ENCODE data around the gene HARS1. TPM values are rescaled to one million over a fixed set of nuclear protein-coding genes. Genes with fewer than 3 reads are reported as not detected.
"Not testable (repeated sequence)": the region's sequence is repeated elsewhere in the genome, so short reads cannot be mapped to it uniquely, and the experiment has no call there.

The HARS1 gene
- total RNA-seq, 4 donors from 2014 or later = 39.6 to 51.6 (median 43.9) TPM

DNA sequence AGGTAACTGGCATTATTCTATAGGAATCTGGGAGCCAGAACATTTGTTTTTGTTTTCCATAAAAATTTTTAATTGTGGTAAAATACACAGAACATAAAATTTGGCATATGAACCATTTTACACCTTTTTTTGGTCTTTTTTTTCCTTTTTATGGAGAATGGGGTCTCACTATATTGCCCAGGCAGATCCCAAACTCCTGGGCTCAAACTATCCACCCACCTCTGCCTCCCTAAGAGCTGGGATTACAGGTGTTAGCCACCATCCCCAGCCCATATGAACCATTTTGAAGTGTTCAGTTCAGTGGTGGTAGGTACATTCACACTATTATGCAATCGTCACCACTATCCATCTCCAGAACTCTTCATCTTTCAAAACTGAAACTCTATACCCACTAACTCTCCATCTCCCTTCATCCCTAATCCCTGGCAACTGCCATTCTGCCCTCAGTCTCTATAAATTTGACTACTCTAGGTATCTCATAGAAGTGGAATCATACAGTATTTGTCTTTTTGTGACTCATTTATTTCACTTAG, 22.5 kb upstream of the HARS1 start:
- in situ Hi-C loops (cut with MboI; ENCODE audit: low pct_ligation_motif_present in 1 of 4, low pct_unique_long_range_greater_than_20kb in 1 of 4, low sequenced_read_pairs in 3 of 4) (loop anchor here in 2 of 4 donors (5.0 to 25.0 kb wide), 2 partner anchors 346 to 476 kb away; no protein-coding TSS in a partner anchor), intact Hi-C loops (cut with DNase I; ENCODE audit: low total_unique reads) (no loop called here)
- H3K4me3 ChIP-seq = no peak overlapping the region
- H3K36me3 ChIP-seq = no peaks in the 10 kb centered on the region
- no peak for DNase-seq
- no peak overlapping the region for H3K27ac ChIP-seq
- TF ChIP-seq, protein P1, sequence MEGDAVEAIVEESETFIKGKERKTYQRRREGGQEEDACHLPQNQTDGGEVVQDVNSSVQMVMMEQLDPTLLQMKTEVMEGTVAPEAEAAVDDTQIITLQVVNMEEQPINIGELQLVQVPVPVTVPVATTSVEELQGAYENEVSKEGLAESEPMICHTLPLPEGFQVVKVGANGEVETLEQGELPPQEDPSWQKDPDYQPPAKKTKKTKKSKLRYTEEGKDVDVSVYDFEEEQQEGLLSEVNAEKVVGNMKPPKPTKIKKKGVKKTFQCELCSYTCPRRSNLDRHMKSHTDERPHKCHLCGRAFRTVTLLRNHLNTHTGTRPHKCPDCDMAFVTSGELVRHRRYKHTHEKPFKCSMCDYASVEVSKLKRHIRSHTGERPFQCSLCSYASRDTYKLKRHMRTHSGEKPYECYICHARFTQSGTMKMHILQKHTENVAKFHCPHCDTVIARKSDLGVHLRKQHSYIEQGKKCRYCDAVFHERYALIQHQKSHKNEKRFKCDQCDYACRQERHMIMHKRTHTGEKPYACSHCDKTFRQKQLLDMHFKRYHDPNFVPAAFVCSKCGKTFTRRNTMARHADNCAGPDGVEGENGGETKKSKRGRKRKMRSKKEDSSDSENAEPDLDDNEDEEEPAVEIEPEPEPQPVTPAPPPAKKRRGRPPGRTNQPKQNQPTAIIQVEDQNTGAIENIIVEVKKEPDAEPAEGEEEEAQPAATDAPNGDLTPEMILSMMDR (IDR thresholded peaks at IDR 0.05) = no peak
- TF ChIP-seq EP300 (IDR thresholded peaks at IDR 0.05; ENCODE audit: low read depth) (no peak), POLR2AphosphoS5 (IDR thresholded peaks at IDR 0.05) (no peak), POLR2A (IDR thresholded peaks at IDR 0.05) (no peak)
- peaks cover 0 to 25% (median 13%) of the 10 kb centered on the region in 4 donors for H3K4me1 ChIP-seq
- no peaks in the 10 kb centered on the region for H3K27me3 ChIP-seq
- 80 to 96% methylated on average over 1 of the region's 1 CpG for WGBS, 2 donors (ENCODE audit: low coverage in 1 of 2)
- H3K9me3 ChIP-seq = no peaks in the 10 kb centered on the region

- H3K36me3 ChIP-seq = no peaks in the 10 kb centered on the region
- H3K27ac ChIP-seq = peak overlapping the region; percentile 88 to 92 (median 89)
- peak overlapping the region in 3 of 4 donors; percentile 37 to 64 (median 41) for H3K4me3 ChIP-seq
- intact Hi-C loops (cut with DNase I; ENCODE audit: low total_unique reads) (no loop called here), in situ Hi-C loops (cut with MboI; ENCODE audit: low pct_ligation_motif_present in 1 of 4, low pct_unique_long_range_greater_than_20kb in 1 of 4, low sequenced_read_pairs in 3 of 4) (loop anchor here in 2 of 4 donors (5.0 to 25.0 kb wide), 2 partner anchors 344 to 474 kb away; no protein-coding TSS in a partner anchor)
- no peaks in the 10 kb centered on the region for H3K27me3 ChIP-seq
- 33 to 71% methylated on average over 1 of the region's 1 CpG for WGBS, 2 donors (ENCODE audit: low coverage in 1 of 2)
- no peaks in the 10 kb centered on the region for H3K9me3 ChIP-seq
- TF ChIP-seq, protein P1 (IDR thresholded peaks at IDR 0.05) = no peak
- TF ChIP-seq EP300 (IDR thresholded peaks at IDR 0.05; ENCODE audit: low read depth) (no peak), POLR2AphosphoS5 (IDR thresholded peaks at IDR 0.05) (no peak)
- peaks cover 0 to 21% (median 11%) of the 10 kb centered on the region in 4 donors for H3K4me1 ChIP-seq
- DNase-seq = no peak
These were observed 20.6 kb upstream of the HARS1 start for GRCh38 chr5:140711794-140712193.

GRCh38 chr5:140710899-140711552, 19.9 kb upstream of the HARS1 start:
- intact Hi-C loops (cut with DNase I; ENCODE audit: low total_unique reads) = no loop called here
- H3K4me1 ChIP-seq = peaks cover 0 to 21% (median 11%) of the 10 kb centered on the region in 4 donors
- WGBS, 2 donors (ENCODE audit: low coverage in 1 of 2) = 0 to 2% methylated on average over 20 to 27 of the region's 27 CpGs
- H3K36me3 ChIP-seq = peaks cover 0 to 5% (median 1%) of the 10 kb centered on the region in 4 donors
- TF ChIP-seq, protein P1 (IDR thresholded peaks at IDR 0.05) = no peak
- TF ChIP-seq POLR2AphosphoS5 (IDR thresholded peaks at IDR 0.05) (peak; percentile 59 to 84 (median 78)), POLR2A (IDR thresholded peaks at IDR 0.05) (peak; percentile 69)
- no peaks in the 10 kb centered on the region for H3K27me3 ChIP-seq
- peak overlapping the region; percentile 11 to 64 (median 39) for H3K4me3 ChIP-seq
- H3K27ac ChIP-seq = peak overlapping the region; percentile 88 to 92 (median 89)
- peak; percentile 90 for DNase-seq
- in situ Hi-C loops (cut with MboI; ENCODE audit: low pct_ligation_motif_present in 1 of 4, low pct_unique_long_range_greater_than_20kb in 1 of 4, low sequenced_read_pairs in 3 of 4) = loop anchor here in 2 of 4 donors (5.0 to 25.0 kb wide), 2 partner anchors 344 to 474 kb away; no protein-coding TSS in a partner anchor
- no peaks in the 10 kb centered on the region for H3K9me3 ChIP-seq

DNA sequence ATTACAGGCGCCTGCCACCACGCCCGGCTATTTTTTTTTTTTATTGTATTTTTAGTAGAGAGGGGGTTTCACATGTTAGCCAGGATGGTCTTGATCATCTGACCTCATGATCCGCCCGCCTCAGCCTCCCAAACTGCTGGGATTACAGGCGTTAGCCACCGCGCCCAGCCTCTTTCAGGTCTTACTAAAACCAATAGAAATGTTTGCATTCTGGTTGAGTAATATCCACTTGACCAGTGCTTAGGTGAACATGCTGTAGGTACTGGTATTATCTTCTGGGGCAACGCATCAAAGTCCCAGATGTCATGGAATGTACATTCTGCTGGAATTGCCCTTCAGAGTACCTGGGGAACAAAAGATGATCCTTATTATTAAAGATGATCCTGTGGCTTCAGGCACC, 17.6 kb upstream of the HARS1 start:
- WGBS, 2 donors (ENCODE audit: low coverage in 1 of 2) = 87 to 93% methylated on average over 3 to 9 of the region's 9 CpGs
- DNase-seq; intact Hi-C loops (cut with DNase I; ENCODE audit: low total_unique reads); H3K27me3 ChIP-seq; H3K4me3 ChIP-seq; H3K9me3 ChIP-seq: not testable (repeated sequence)
- peak overlapping the region in 2 of 4 donors; percentile 88 for H3K27ac ChIP-seq
- peaks cover 0 to 21% (median 11%) of the 10 kb centered on the region in 4 donors for H3K4me1 ChIP-seq
- in situ Hi-C loops (cut with MboI; ENCODE audit: low pct_ligation_motif_present in 1 of 4, low pct_unique_long_range_greater_than_20kb in 1 of 4, low sequenced_read_pairs in 3 of 4) = loop anchor here in 1 of 4 donors (10.0 to 25.0 kb wide), 2 partner anchors 144 to 471 kb away; partner anchors contain the start of genes APBB3 and SLC35A4
- H3K36me3 ChIP-seq = peaks cover 0 to 22% (median 10%) of the 10 kb centered on the region in 4 donors

Data from transverse colon (tissue), 4 donors.